HL-60/S4 treated with phorbol 12-myristate 13-acetate at 8.2 ng/mL for 4 days and 3 days (cell line): ENCODE measurements around the gene SLC35A2.

Experiments used
- in situ Hi-C: fragments of 300-500 bp; cut with MboI; formaldehyde crosslinking; loops from 2 replicates; pipeline ENCODE4 v1.15.0; 2022; ENCODE audit warnings: low sequenced_read_pairs

The SLC35A2 gene

GRCh38 chrX:48911412-48912182, at the start of gene SLC35A2:
Gene SLC35A2, minus strand, starts transcription at chrX:48911646. Its CDS starts 10 bp downstream, at chrX:48911636.
- in situ Hi-C loops: no loop called here

GRCh38 chrX:48960291-48960690, 48.8 kb upstream of the SLC35A2 start:
- in situ Hi-C loops: no loop called here

- in situ Hi-C loops: no loop called here
Observed at GRCh38 chrX:48958635-48959094, 47.2 kb upstream of the SLC35A2 start.

GRCh38 chrX:48957827-48958634, 46.6 kb upstream of the SLC35A2 start:
- in situ Hi-C loops: no loop called here

GRCh38 chrX:48957477-48957826, 46.0 kb upstream of the SLC35A2 start, which contains the start of gene OTUD5:
Gene OTUD5, minus strand, starts transcription at chrX:48957607. Its CDS starts 37 bp downstream, at chrX:48957570.
- in situ Hi-C loops: no loop called here

- in situ Hi-C loops: no loop called here
Observed at GRCh38 chrX:48956728-48957414, 45.4 kb upstream of the SLC35A2 start.

GRCh38 chrX:48948589-48948988, 37.1 kb upstream of the SLC35A2 start:
- in situ Hi-C loops: no loop called here

GRCh38 chrX:48945517-48946348, 34.3 kb upstream of the SLC35A2 start:
- in situ Hi-C loops: no loop called here

- in situ Hi-C loops: no loop called here
Observed at GRCh38 chrX:48942895-48943294, 31.4 kb upstream of the SLC35A2 start.

GRCh38 chrX:48940404-48940955, 29.0 kb upstream of the SLC35A2 start:
- in situ Hi-C loops: no loop called here

GRCh38 chrX:48939524-48940228, 28.2 kb upstream of the SLC35A2 start:
- in situ Hi-C loops: no loop called here

- in situ Hi-C loops: no loop called here
Observed at GRCh38 chrX:48938721-48939425, 27.4 kb upstream of the SLC35A2 start.

GRCh38 chrX:48937054-48937907, 25.8 kb upstream of the SLC35A2 start:
- in situ Hi-C loops: no loop called here

- in situ Hi-C loops: no loop called here
Observed at GRCh38 chrX:48936429-48937053, 25.1 kb upstream of the SLC35A2 start.

GRCh38 chrX:48935301-48935670, 23.8 kb upstream of the SLC35A2 start:
- in situ Hi-C loops: no loop called here

- in situ Hi-C loops: no loop called here
Observed at GRCh38 chrX:48934581-48935300, 23.3 kb upstream of the SLC35A2 start.

- in situ Hi-C loops: no loop called here
Observed at GRCh38 chrX:48933757-48934156, 22.3 kb upstream of the SLC35A2 start.
